ENCODE measurements around the gene SLC35A5. TPM values are rescaled to one million over a fixed set of nuclear protein-coding genes. Genes with fewer than 3 reads are reported as not detected.

The SLC35A5 gene
- total RNA-seq, 1 experiment from 2014 or later, result 21.4 TPM

DNA sequence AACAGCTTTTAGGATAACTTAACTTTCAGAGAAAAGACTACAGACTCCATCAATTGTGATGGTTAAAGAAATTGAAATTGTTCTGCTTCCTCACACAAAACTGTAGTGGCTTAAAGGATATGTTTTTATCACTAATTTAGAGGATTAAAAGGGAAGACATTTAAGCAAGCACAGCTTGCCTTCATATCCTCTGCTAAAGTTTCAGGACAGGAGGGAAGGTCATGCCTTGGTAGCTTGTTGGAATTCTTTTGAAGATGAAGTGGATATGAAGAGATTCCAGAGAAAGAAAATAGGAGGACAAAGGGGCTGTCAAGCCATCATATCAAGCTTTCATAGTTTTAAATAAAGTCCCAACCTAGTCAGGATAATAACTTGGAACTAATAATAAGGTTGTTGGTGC, 46.0 kb downstream of the SLC35A5 start (continued):
- no peak for TF ChIP-seq CTCF (IDR thresholded peaks at IDR 0.05 in 2 of 3, conservative IDR thresholded peaks at IDR 0.05 in 1 of 3; ENCODE audit: borderline replicate concordance in 1 of 3, insufficient read depth in 1 of 3, low read depth in 2 of 3, low read length in 2 of 3)
- TF ChIP-seq TCF7L2 (IDR thresholded peaks at IDR 0.05; ENCODE audit: borderline replicate concordance, extremely low read depth, insufficient read depth, insufficient read length), result no peak
- TF ChIP-seq POLR2A (IDR thresholded peaks at IDR 0.05; ENCODE audit: borderline replicate concordance, extremely low read depth, insufficient read depth, insufficient read length), result no peak
- no peak for TF ChIP-seq EZH2phosphoT487 (IDR thresholded peaks at IDR 0.05; ENCODE audit: borderline replicate concordance)
- TF ChIP-seq FOSL1 (IDR thresholded peaks at IDR 0.05; ENCODE audit: low read depth), result no peak
- TF ChIP-seq YY1 (IDR thresholded peaks at IDR 0.05; ENCODE audit: extremely low read depth, insufficient replicate concordance, low read depth, low read length), result no peak

GRCh38 chr3:112610121-112610520, 48.3 kb downstream of the SLC35A5 start:
- Histone ChIP-seq H3K4me1 (ENCODE audit: control insufficient read depth in 1 of 2, insufficient read depth in 2 of 2, low read length in 2 of 2) (no peaks in the 10 kb centered on the region), H3K36me3 (ENCODE audit: control insufficient read depth in 1 of 2, insufficient read depth in 2 of 2, low read length in 2 of 2) (no peaks in the 10 kb centered on the region), H4K20me1 (ENCODE audit: insufficient read depth) (no peaks in the 10 kb centered on the region), H3K4me2 (ENCODE audit: low read length) (no peak overlapping the region), H3K9me3 (ENCODE audit: control insufficient read depth in 1 of 2, insufficient read depth in 1 of 2, low read depth in 1 of 2, low read length in 2 of 2) (no peaks in the 10 kb centered on the region), H3K9ac (ENCODE audit: low read length) (no peak overlapping the region), H3K4me3 (replicated peaks in 1 of 2; ENCODE audit: low read depth in 1 of 2, low read length in 2 of 2) (no peak overlapping the region), H3K9me2 (ENCODE audit: insufficient read depth) (no peaks in the 10 kb centered on the region), H3K27me3 (ENCODE audit: insufficient read depth, low read length) (no peaks in the 10 kb centered on the region), H3K79me2 (ENCODE audit: insufficient read depth, low read length) (no peaks in the 10 kb centered on the region), H3K27ac (ENCODE audit: low read depth, low read length) (no peak overlapping the region), H2AFZ (ENCODE audit: low read depth, low read length, poor library complexity, severe bottlenecking) (no peak overlapping the region)
- TF ChIP-seq ZBTB33 (IDR thresholded peaks at IDR 0.05; ENCODE audit: extremely low read depth, insufficient replicate concordance, low read length) (no peak), RAD21 (IDR thresholded peaks at IDR 0.05; ENCODE audit: low read depth) (no peak), ZNF274 (IDR thresholded peaks at IDR 0.05; ENCODE audit: low read depth, low read length) (no peak), EZH2phosphoT487 (IDR thresholded peaks at IDR 0.05; ENCODE audit: borderline replicate concordance) (no peak), EGR1 (IDR thresholded peaks at IDR 0.05; ENCODE audit: low read depth) (no peak), YY1 (IDR thresholded peaks at IDR 0.05; ENCODE audit: extremely low read depth, insufficient replicate concordance, low read depth, low read length) (no peak), CTCF (IDR thresholded peaks at IDR 0.05 in 2 of 3, conservative IDR thresholded peaks at IDR 0.05 in 1 of 3; ENCODE audit: borderline replicate concordance in 1 of 3, insufficient read depth in 1 of 3, low read depth in 2 of 3, low read length in 2 of 3) (no peak), TCF7L2 (IDR thresholded peaks at IDR 0.05; ENCODE audit: borderline replicate concordance, extremely low read depth, insufficient read depth, insufficient read length) (no peak)
- TF ChIP-seq, protein P1, sequence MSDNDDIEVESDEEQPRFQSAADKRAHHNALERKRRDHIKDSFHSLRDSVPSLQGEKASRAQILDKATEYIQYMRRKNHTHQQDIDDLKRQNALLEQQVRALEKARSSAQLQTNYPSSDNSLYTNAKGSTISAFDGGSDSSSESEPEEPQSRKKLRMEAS (IDR thresholded peaks at IDR 0.05), result no peak
- TF ChIP-seq, protein P2, sequence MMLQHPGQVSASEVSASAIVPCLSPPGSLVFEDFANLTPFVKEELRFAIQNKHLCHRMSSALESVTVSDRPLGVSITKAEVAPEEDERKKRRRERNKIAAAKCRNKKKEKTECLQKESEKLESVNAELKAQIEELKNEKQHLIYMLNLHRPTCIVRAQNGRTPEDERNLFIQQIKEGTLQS (IDR thresholded peaks at IDR 0.05), result no peak
- no peak for ATAC-seq
- no TSS peak for BruUV-seq (replicated peaks)
- no peak for DNase-seq (ENCODE audit: low read depth, low spot score)
- intact Hi-C loops (cut with micrococcal nuclease), result no loop called here
- ChIA-PET RAD21 (ENCODE audit: low non-redundant PET in 1 of 2, low total read pairs in 2 of 2, uncharacterized antibody in 2 of 2, unreplicated experiment in 2 of 2) (no interaction called here), POLR2A (no interaction called here), CTCF (no interaction called here)
